B cell (primary cell): ENCODE data around the gene HOXA2. TPM values are rescaled to one million over a fixed set of nuclear protein-coding genes. Genes with fewer than 3 reads are reported as not detected.

Source experiments
- ATAC-seq: fragments of 200-7000 bp; cut with Tn5 transposase; one replicate; pipeline ENCODE4 v1.10.0; 2021; ENCODE audit warnings: low read depth, mild to moderate bottlenecking, moderate number of reproducible peaks, moderate library complexity
- CTCF ChIA-PET: fragments of 350-600 bp; sonication (Branson Sonifier 250); formaldehyde crosslinking; loops from one replicate; lab custom pipeline; 2021; ENCODE audit warnings: antibody characterized with exemption, inconsistent platforms; lab: Charles Lee
- POLR2A ChIA-PET: fragments of 350-600 bp; sonication (Branson Sonifier 250); formaldehyde crosslinking; loops from one replicate; lab custom pipeline; 2021; ENCODE audit warnings: antibody characterized with exemption; lab: Charles Lee
- DNase-seq: peaks from one replicate; pipeline ENCODE4 v3.0.0; 2013
- H2AFZ ChIP-seq: 2 replicates; pipeline ENCODE4 v1.6.1; 2012; ENCODE audit warnings: mild to moderate bottlenecking, low read depth, low read length; ENCODE audit not compliant: insufficient read depth, poor library complexity, severe bottlenecking
- H3K27ac ChIP-seq, 2 donors: 1 replicate in 1 of 2; 2 replicates in 1 of 2; pipeline ENCODE4 v1.5.1; 2012 to 2013; ENCODE audit warnings: low read length in 2 of 2, mild to moderate bottlenecking in 2 of 2, moderate library complexity in 1 of 2
- H3K27me3 ChIP-seq, 4 experiments: fragments of 200-600 bp in 1 of 4; sonication (generic) in 1 of 4; replicated peaks in 1 of 4; 1 replicate in 2 of 4; 2 replicates in 2 of 4; pipeline versions ENCODE4 v1.6.1 to v1.7.0; 2013 to 2016; ENCODE audit warnings: low read length in 3 of 4, mild to moderate bottlenecking in 2 of 4, mixed read lengths in 1 of 4, moderate library complexity in 1 of 4; ENCODE audit not compliant: insufficient read depth in 4 of 4, control insufficient read depth in 3 of 4; ENCODE audit errors: control extremely low read depth in 1 of 4
- H3K36me3 ChIP-seq, 2 experiments: replicated peaks in 1 of 2; 1 replicate in 1 of 2; 2 replicates in 1 of 2; pipeline versions ENCODE4 v1.6.1 to v1.7.1; 2013; ENCODE audit warnings: low read length in 1 of 2; ENCODE audit not compliant: insufficient read depth in 2 of 2, control insufficient read depth in 1 of 2; ENCODE audit errors: control extremely low read depth in 1 of 2, extremely low read depth in 1 of 2
- H3K4me1 ChIP-seq, 2 donors: fragments of 200-600 bp in 1 of 2; sonication (generic) in 1 of 2; 1 replicate in 1 of 2; 2 replicates in 1 of 2; pipeline versions ENCODE4 v1.5.1 to v1.6.1; 2013 to 2017; ENCODE audit warnings: low read length in 2 of 2; ENCODE audit not compliant: control insufficient read depth in 2 of 2, insufficient read depth in 2 of 2
- H3K4me2 ChIP-seq: replicated peaks from 2 replicates; pipeline ENCODE3; 2012; ENCODE audit warnings: mild to moderate bottlenecking, low read depth, low read length; ENCODE audit not compliant: poor library complexity, severe bottlenecking
- H3K4me3 ChIP-seq, 5 experiments: fragments of 200-600 bp in 1 of 5; sonication (generic) in 1 of 5; 1 replicate in 3 of 5; 2 replicates in 2 of 5; pipeline versions ENCODE4 v1.5.1 to v1.7.0; 2011 to 2016; ENCODE audit warnings: low read length in 4 of 5, mild to moderate bottlenecking in 4 of 5, low read depth in 2 of 5, control low read depth in 1 of 5, moderate library complexity in 1 of 5; ENCODE audit not compliant: insufficient read depth in 1 of 5; ENCODE audit errors: control extremely low read depth in 1 of 5, extremely low read depth in 1 of 5
- H3K79me2 ChIP-seq: fragments of 200-600 bp; sonication (generic); one replicate; pipeline ENCODE4 v1.6.0; 2016; ENCODE audit warnings: low read length; ENCODE audit not compliant: control insufficient read depth, insufficient read depth
- H3K9ac ChIP-seq: fragments of 200-600 bp; sonication (generic); 2 replicates; pipeline ENCODE4 v1.6.1; 2017; ENCODE audit warnings: mild to moderate bottlenecking, low read length, moderate library complexity
- H3K9me3 ChIP-seq, 3 donors: one replicate each; pipeline versions ENCODE4 v1.6.1 to v1.7.1; 2013; ENCODE audit warnings: low read length in 2 of 3; ENCODE audit not compliant: control insufficient read depth in 2 of 3, insufficient read depth in 1 of 3; ENCODE audit errors: control extremely low read depth in 1 of 3
- H4K20me1 ChIP-seq: 2 replicates; pipeline ENCODE4 v1.6.0; 2012; ENCODE audit warnings: mild to moderate bottlenecking, low read length; ENCODE audit not compliant: insufficient read depth, control insufficient read depth, poor library complexity, severe bottlenecking
- H3K27ac Mint-ChIP-seq: one replicate; pipeline ENCODE4 v1.8.0; 2021; ENCODE audit warnings: mixed read lengths
- H3K27me3 Mint-ChIP-seq: one replicate; pipeline ENCODE4 v1.8.0; 2021; ENCODE audit warnings: mixed read lengths
- H3K4me1 Mint-ChIP-seq: one replicate; pipeline ENCODE4 v1.8.0; 2021; ENCODE audit warnings: mixed read lengths
- H3K4me3 Mint-ChIP-seq: one replicate; pipeline ENCODE4 v1.8.0; 2021; ENCODE audit warnings: mixed read lengths
- H3K9me3 Mint-ChIP-seq: one replicate; pipeline ENCODE4 v1.8.0; 2022; ENCODE audit warnings: mixed read lengths; ENCODE audit not compliant: insufficient read depth
- EZH2 ChIP-seq: IDR thresholded peaks from 2 replicates; pipeline ENCODE4 v1.6.1; 2012; ENCODE audit warnings: borderline replicate concordance, low read depth, mild to moderate bottlenecking, moderate library complexity, low read length; ENCODE audit not compliant: insufficient read depth, poor library complexity, severe bottlenecking
- WGBS: methylation state at CpG from one replicate; pipeline ENCODE4 v1.1.5; 2013; ENCODE audit warnings: missing lambda C conversion rate; ENCODE audit not compliant: insufficient coverage; 5-methylcytosine and 5-hydroxymethylcytosine counted together
- intact Hi-C: fragments of 100-400 bp; cut with micrococcal nuclease; formaldehyde crosslinking; loops from one replicate; pipeline ENCODE4 v1.10.0; 2022
- polyA plus RNA-seq: library from polyadenylated mRNA; depleted of rRNA; stranded (reverse); fragments of >200 nt; gene quantifications from 2 replicates; pipeline ENCODE4 v1.2.3, GENCODE V29; 2012
- total RNA-seq, 2 donors: library from RNA; stranded (reverse); fragments of 120-200 nt in 1 of 2; gene quantifications; 1 replicate in 1 of 2; 2 replicates in 1 of 2; pipeline versions ENCODE4 v1.2.3 to v1.2.4, GENCODE V29; 2013 to 2022
- TF ChIP-seq, protein P1 (sequence below): fragments of 200-600 bp; IDR thresholded peaks from one replicate; pipeline ENCODE4 v1.8.0; 2022; ENCODE audit warnings: antibody characterized with exemption, mild to moderate bottlenecking

Gene HOXA2
- total and polyA plus RNA-seq, 2 donors (not counting 1 experiment from before 2014, with no cell fraction given) = not detected

DNA sequence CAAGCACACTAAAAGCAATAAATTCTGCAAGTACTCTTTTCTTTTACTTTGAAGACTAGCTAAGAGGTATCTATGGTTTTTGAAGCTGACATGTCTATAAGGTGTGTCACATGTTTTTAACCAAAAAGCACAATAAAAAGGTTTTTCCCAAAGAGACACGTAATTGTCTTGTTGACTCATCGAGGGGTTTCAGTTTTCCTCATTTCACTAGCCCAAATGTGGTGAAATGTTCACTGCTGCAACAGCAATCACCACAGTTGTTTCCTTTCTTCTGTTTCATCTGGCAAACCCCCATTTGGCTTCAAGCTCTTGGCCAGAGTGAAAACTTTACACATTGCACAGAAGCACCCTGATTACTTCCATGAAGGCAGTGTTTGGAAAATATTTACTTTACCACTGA lies 31.9 kb upstream of the HOXA2 start:
- no peak for DNase-seq
- H3K4me1 Mint-ChIP-seq = no peaks in the 10 kb centered on the region
- ATAC-seq = no peak
- H3K4me1 ChIP-seq = no peaks in the 10 kb centered on the region
- 0% methylated on average over 1 of the region's 2 CpGs for WGBS
- ChIA-PET POLR2A (no interaction called here), CTCF (no interaction called here)
- no peak overlapping the region for H3K4me2 ChIP-seq
- intact Hi-C loops = no loop called here
- peaks cover 64% of the 10 kb centered on the region for H3K27me3 Mint-ChIP-seq
- H3K27me3 ChIP-seq = peaks cover 0 to 31% (median 18%) of the 10 kb centered on the region in 4 experiments
- peaks cover 0 to 13% (median 0%) of the 10 kb centered on the region in 3 donors for H3K9me3 ChIP-seq
- no peak for TF ChIP-seq EZH2
- TF ChIP-seq, protein P1, sequence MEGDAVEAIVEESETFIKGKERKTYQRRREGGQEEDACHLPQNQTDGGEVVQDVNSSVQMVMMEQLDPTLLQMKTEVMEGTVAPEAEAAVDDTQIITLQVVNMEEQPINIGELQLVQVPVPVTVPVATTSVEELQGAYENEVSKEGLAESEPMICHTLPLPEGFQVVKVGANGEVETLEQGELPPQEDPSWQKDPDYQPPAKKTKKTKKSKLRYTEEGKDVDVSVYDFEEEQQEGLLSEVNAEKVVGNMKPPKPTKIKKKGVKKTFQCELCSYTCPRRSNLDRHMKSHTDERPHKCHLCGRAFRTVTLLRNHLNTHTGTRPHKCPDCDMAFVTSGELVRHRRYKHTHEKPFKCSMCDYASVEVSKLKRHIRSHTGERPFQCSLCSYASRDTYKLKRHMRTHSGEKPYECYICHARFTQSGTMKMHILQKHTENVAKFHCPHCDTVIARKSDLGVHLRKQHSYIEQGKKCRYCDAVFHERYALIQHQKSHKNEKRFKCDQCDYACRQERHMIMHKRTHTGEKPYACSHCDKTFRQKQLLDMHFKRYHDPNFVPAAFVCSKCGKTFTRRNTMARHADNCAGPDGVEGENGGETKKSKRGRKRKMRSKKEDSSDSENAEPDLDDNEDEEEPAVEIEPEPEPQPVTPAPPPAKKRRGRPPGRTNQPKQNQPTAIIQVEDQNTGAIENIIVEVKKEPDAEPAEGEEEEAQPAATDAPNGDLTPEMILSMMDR = no peak
- no peak overlapping the region for H3K9ac ChIP-seq
- no peak overlapping the region for H2AFZ ChIP-seq
- H3K79me2 ChIP-seq = no peaks in the 10 kb centered on the region
- H3K9me3 Mint-ChIP-seq = no peaks in the 10 kb centered on the region
- no peaks in the 10 kb centered on the region for H4K20me1 ChIP-seq
- no peak overlapping the region for H3K4me3 ChIP-seq
- H3K27ac ChIP-seq = no peak overlapping the region
- no peak overlapping the region for H3K4me3 Mint-ChIP-seq
- H3K36me3 ChIP-seq = no peaks in the 10 kb centered on the region
- no peak overlapping the region for H3K27ac Mint-ChIP-seq

DNA sequence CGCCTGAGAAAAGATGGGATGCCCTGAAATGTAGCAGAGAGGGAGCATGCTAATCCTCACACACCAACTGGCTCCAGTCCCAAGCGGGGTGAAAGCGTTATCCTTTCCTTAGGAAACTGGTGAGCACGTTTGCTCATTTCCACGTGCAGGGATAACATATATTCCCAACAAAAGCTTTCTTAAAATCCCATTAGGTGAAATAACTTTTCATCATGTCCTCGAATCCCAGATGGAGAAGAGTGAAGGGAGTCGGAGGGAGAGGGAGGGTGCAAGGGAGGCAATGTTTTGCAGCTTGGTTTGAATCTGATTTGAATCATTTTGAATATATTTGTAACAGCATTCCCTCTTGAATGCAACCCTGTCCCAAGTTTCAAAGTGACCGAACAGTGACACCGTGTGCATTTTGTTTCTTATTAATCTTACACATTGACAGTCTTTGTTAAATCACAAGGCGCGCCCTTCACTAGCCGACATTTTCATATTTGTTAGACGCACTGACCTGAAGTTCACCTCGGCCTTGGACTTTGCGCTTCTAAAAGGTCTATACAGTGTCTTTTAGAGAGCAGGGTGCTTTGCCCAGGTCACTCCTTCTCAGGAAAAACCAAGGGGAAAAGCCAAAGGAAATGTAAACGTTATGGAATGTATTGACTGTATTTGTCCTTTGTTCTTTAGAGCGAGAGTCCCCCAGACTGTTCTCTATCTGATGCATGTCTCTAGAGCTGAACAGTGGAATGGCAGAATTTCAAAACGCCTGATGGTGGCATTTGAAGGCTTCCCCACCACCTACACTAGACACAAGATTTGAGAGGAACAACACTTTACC lies 31.1 kb upstream of the HOXA2 start:
- CTCF ChIA-PET = no interaction called here
- H3K9ac ChIP-seq = no peak overlapping the region

More for the DNA sequence above, 31.1 kb upstream of the HOXA2 start:
- Histone ChIP-seq H3K4me3 (no peak overlapping the region), H2AFZ (no peak overlapping the region), H3K9me3 (peaks cover 0 to 13% (median 0%) of the 10 kb centered on the region in 3 donors), H3K4me1 (no peaks in the 10 kb centered on the region), H3K27me3 (peaks cover 0 to 29% (median 14%) of the 10 kb centered on the region in 4 experiments), H4K20me1 (no peaks in the 10 kb centered on the region), H3K4me2 (no peak overlapping the region), H3K79me2 (no peaks in the 10 kb centered on the region), H3K36me3 (no peaks in the 10 kb centered on the region), H3K27ac (no peak overlapping the region)
- 93% methylated on average over 11 of the region's 18 CpGs for WGBS
- no peak for TF ChIP-seq EZH2
- TF ChIP-seq, protein P1 = no peak
- Mint-ChIP-seq H3K9me3 (peaks cover 2% of the 10 kb centered on the region), H3K27ac (no peak overlapping the region), H3K27me3 (peaks cover 65% of the 10 kb centered on the region), H3K4me3 (no peak overlapping the region), H3K4me1 (no peaks in the 10 kb centered on the region)
- DNase-seq (no peak), ATAC-seq (no peak)
- intact Hi-C loops = no loop called here
- POLR2A ChIA-PET = no interaction called here
